ENCODE results near the gene RCBTB2.

GRCh38 chr13:48534911-48535501 is 2.1 kb upstream of the RCBTB2 start:
- TF ChIP-seq CTCF (IDR thresholded peaks at IDR 0.05), result no peak
- no peak for TF ChIP-seq EZH2 (IDR thresholded peaks at IDR 0.05)

Measured in neural progenitor cell (in vitro differentiated cells).